Measurements from ENCODE around the gene GLIS2.
A peak's percentile ranks its signal among the peaks of the same experiment; 100 is the strongest.

The GLIS2 gene

GRCh38 chr16:4315186-4316107, at the start of gene GLIS2:
Gene GLIS2 (plus strand): TSS chr16:4316067. CDS start chr16:4332281, 16,214 bp downstream.
- no peak for TF ChIP-seq MYC (IDR thresholded peaks at IDR 0.05; ENCODE audit: low read depth, low read length)
- TF ChIP-seq POLR2A (IDR thresholded peaks at IDR 0.05; ENCODE audit: extremely low read depth, insufficient read length), result no peak
- no peak for TF ChIP-seq MAX (IDR thresholded peaks at IDR 0.05; ENCODE audit: low read depth, low read length)
- no peak for TF ChIP-seq CTCF (IDR thresholded peaks at IDR 0.05; ENCODE audit: low read depth, low read length)
- no peak within 1 kb of the TSS for H3K4me3 ChIP-seq (ENCODE audit: low read depth, low read length)
- peak; percentile 65 for DNase-seq (ENCODE audit: low read depth)

GRCh38 chr16:4266372-4266771, 49.5 kb upstream of the GLIS2 start:
- TF ChIP-seq CTCF (IDR thresholded peaks at IDR 0.05; ENCODE audit: low read depth, low read length) (no peak), MAX (IDR thresholded peaks at IDR 0.05; ENCODE audit: low read depth, low read length) (no peak), MYC (IDR thresholded peaks at IDR 0.05; ENCODE audit: low read depth, low read length) (no peak), POLR2A (IDR thresholded peaks at IDR 0.05; ENCODE audit: extremely low read depth, insufficient read length) (no peak)
- no peak overlapping the region for H3K4me3 ChIP-seq (ENCODE audit: low read depth, low read length)
- peak; percentile 43 for DNase-seq (ENCODE audit: low read depth)

GRCh38 chr16:4270091-4270490, 45.8 kb upstream of the GLIS2 start:
- peak overlapping the region; percentile 86 for H3K4me3 ChIP-seq (ENCODE audit: low read depth, low read length)
- DNase-seq (ENCODE audit: low read depth), result no peak
- TF ChIP-seq POLR2A (IDR thresholded peaks at IDR 0.05; ENCODE audit: extremely low read depth, insufficient read length) (no peak), MAX (IDR thresholded peaks at IDR 0.05; ENCODE audit: low read depth, low read length) (no peak), CTCF (IDR thresholded peaks at IDR 0.05; ENCODE audit: low read depth, low read length) (no peak), MYC (IDR thresholded peaks at IDR 0.05; ENCODE audit: low read depth, low read length) (no peak)

GRCh38 chr16:4270595-4270994, 45.3 kb upstream of the GLIS2 start:
- DNase-seq (ENCODE audit: low read depth), result no peak
- no peak for TF ChIP-seq CTCF (IDR thresholded peaks at IDR 0.05; ENCODE audit: low read depth, low read length)
- TF ChIP-seq MAX (IDR thresholded peaks at IDR 0.05; ENCODE audit: low read depth, low read length), result no peak
- no peak for TF ChIP-seq MYC (IDR thresholded peaks at IDR 0.05; ENCODE audit: low read depth, low read length)
- TF ChIP-seq POLR2A (IDR thresholded peaks at IDR 0.05; ENCODE audit: extremely low read depth, insufficient read length), result no peak
- peak overlapping the region; percentile 86 for H3K4me3 ChIP-seq (ENCODE audit: low read depth, low read length)

- peak overlapping the region; percentile 86 for H3K4me3 ChIP-seq (ENCODE audit: low read depth, low read length)
- DNase-seq (ENCODE audit: low read depth), result peak; percentile 97
- TF ChIP-seq CTCF (IDR thresholded peaks at IDR 0.05; ENCODE audit: low read depth, low read length) (no peak), MYC (IDR thresholded peaks at IDR 0.05; ENCODE audit: low read depth, low read length) (peak; percentile 100), POLR2A (IDR thresholded peaks at IDR 0.05; ENCODE audit: extremely low read depth, insufficient read length) (peak; percentile 75), MAX (IDR thresholded peaks at IDR 0.05; ENCODE audit: low read depth, low read length) (peak; percentile 100)
These were observed 44.4 kb upstream of the GLIS2 start for GRCh38 chr16:4271176-4272113.
